Subcutaneous abdominal adipose tissue (tissue), 5 donors: ENCODE data around the gene ARFGEF2.

ENCODE experiments used
- H3K27ac ChIP-seq: one replicate; pipeline ENCODE4 v1.7.0; 2013; ENCODE audit warnings: low read depth, mild to moderate bottlenecking, inconsistent platforms, low read length, moderate library complexity
- H3K27me3 ChIP-seq, 5 donors: one replicate each; pipeline ENCODE4 v1.7.0; 2013; ENCODE audit warnings: low read length in 5 of 5, inconsistent platforms in 1 of 5; ENCODE audit not compliant: control insufficient read depth in 5 of 5, insufficient read depth in 4 of 5
- H3K36me3 ChIP-seq, 5 donors: one replicate each; pipeline ENCODE4 v1.7.0; 2013; ENCODE audit warnings: low read length in 5 of 5; ENCODE audit not compliant: control insufficient read depth in 5 of 5, insufficient read depth in 5 of 5
- H3K4me1 ChIP-seq, 5 donors: one replicate each; pipeline ENCODE4 v1.7.0; 2013; ENCODE audit warnings: low read length in 5 of 5, mild to moderate bottlenecking in 3 of 5, moderate library complexity in 1 of 5; ENCODE audit not compliant: control insufficient read depth in 5 of 5, insufficient read depth in 5 of 5
- H3K4me3 ChIP-seq, 5 donors: one replicate each; pipeline ENCODE4 v1.7.0; 2013; ENCODE audit warnings: low read length in 5 of 5, low read depth in 1 of 5
- H3K9ac ChIP-seq, 5 donors: one replicate each; pipeline ENCODE4 v1.7.0; 2013; ENCODE audit warnings: low read length in 5 of 5, mild to moderate bottlenecking in 4 of 5, moderate library complexity in 3 of 5
- H3K9me3 ChIP-seq, 5 donors: one replicate each; pipeline ENCODE4 v1.7.0; 2013; ENCODE audit warnings: low read length in 5 of 5; ENCODE audit not compliant: control insufficient read depth in 5 of 5
- donor health status: healthy.
- donor health status: healthy.
- donor health status: healthy.
- donor health status: healthy.
- donor health status: healthy.

ARFGEF2 gene

DNA sequence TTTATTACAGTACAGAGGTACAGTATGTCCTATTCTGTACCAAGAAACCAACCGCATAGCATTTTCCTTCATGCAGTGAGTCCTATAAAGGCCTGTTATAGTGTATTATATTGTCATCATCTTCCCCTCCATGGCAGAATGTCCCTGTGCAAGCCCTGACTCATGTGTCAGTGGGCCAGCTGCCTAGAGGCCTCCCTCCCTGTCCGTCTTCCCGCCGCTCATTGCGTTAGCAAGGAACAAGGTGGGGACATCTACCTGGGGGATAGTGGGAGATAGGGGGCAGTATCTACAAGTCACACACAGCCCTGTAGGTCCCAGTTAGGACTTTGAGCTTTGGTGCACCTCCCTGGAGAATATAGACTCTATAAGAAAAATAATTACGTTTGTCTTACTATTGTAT is 27.1 kb downstream of the ARFGEF2 start:
- Histone ChIP-seq H3K4me3 (no peak overlapping the region), H3K4me1 (peaks cover 0 to 8% (median 0%) of the 10 kb centered on the region in 5 donors), H3K27me3 (no peaks in the 10 kb centered on the region), H3K36me3 (peaks cover 26 to 82% (median 70%) of the 10 kb centered on the region in 5 donors), H3K9me3 (no peaks in the 10 kb centered on the region), H3K27ac (no peak overlapping the region), H3K9ac (no peak overlapping the region)

DNA sequence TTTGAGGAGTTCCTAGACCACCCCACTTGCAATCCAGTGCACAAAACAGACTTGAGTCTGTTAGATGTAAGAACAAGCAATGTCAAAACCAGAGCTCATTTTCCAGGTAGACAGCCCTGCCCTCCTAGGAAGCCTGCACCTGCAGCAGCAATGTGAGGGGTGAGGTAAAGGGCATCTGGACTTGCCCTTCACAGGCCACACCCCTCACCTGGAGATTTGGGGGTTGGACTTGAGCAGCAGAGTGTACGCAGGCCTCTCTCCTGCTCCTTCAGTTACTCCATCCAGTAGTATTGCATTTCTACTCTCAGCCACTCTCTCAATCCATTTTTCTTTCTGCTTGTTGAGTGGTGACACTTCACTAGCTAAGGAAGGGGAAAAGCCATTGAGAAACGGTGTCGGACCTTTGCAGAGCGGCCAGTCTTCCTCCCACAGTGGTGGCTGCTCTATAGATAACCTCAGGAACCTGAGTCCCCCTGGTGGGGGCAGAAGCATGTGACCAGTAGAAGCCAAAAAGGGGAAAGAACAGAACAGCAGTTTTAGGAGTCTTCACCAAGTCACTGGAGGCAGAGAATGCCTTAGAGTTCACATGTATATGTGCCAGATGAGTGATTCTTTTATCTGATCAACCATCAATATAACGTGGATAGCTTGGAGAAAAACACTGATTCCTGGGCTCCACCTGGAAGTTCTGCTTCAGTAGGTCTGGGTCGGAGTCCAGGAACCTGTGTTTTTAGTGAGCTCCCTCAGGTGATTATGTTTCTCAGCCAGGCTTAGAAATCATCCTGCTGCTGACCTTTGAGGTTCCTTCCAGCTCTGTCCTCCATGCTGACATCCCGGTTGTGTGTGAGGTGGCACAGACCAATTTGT is 28.0 kb downstream of the ARFGEF2 start:
- H3K9ac ChIP-seq: no peak overlapping the region
- H3K27ac ChIP-seq: no peak overlapping the region
- peaks cover 31 to 82% (median 73%) of the 10 kb centered on the region in 5 donors for H3K36me3 ChIP-seq

DNA sequence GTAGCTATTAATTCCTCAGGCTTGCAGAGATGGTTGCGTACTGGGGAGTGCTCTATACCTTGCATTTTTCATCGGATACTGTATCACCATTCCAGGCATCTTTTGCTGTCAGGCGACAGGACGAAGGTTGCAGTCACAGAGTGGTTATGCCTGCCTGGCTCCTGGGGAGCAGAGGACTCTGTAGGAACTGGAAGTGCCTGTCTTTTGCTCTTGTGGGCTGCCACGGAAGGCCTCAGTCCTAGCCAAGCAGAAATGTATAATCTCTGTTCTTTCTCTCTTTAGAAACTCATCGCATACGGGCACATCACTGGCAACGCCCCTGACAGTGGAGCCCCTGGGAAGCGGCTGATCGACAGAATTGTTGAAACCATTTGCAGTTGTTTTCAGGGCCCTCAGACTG is 29.5 kb downstream of the ARFGEF2 start:
- Histone ChIP-seq H3K27ac (no peak overlapping the region), H3K27me3 (no peaks in the 10 kb centered on the region), H3K9me3 (no peaks in the 10 kb centered on the region), H3K4me3 (no peak overlapping the region), H3K9ac (no peak overlapping the region), H3K36me3 (peaks cover 36 to 83% (median 73%) of the 10 kb centered on the region in 5 donors), H3K4me1 (peaks cover 0 to 5% (median 0%) of the 10 kb centered on the region in 5 donors)

More for the DNA sequence above, 28.0 kb downstream of the ARFGEF2 start:
- Histone ChIP-seq H3K4me1 (peaks cover 0 to 8% (median 0%) of the 10 kb centered on the region in 5 donors), H3K9me3 (no peaks in the 10 kb centered on the region), H3K27me3 (no peaks in the 10 kb centered on the region), H3K4me3 (no peak overlapping the region)

DNA sequence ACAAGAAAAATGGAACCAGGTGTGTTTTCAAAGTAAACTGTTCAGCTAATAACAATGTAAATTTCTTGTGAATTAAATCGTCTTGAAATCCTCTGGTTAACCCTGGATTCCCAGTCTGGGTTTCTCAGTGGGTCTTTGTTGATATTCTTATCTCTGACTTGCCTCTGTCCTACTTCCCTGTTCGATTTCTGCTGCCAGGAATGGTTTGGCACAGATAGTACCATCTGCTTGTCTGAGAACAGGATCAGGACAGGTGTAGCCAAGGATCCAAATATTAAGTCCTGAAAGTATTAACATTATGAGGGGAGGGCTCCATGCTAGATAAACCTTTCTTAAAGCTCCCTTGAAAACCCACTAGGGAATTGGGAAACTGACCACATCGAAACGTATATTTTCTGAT is 30.1 kb downstream of the ARFGEF2 start:
- Histone ChIP-seq H3K4me1 (peaks cover 0 to 5% (median 0%) of the 10 kb centered on the region in 5 donors), H3K36me3 (peaks cover 36 to 85% (median 77%) of the 10 kb centered on the region in 5 donors), H3K27me3 (no peaks in the 10 kb centered on the region), H3K4me3 (no peak overlapping the region), H3K9ac (no peak overlapping the region), H3K9me3 (no peaks in the 10 kb centered on the region), H3K27ac (no peak overlapping the region)

DNA sequence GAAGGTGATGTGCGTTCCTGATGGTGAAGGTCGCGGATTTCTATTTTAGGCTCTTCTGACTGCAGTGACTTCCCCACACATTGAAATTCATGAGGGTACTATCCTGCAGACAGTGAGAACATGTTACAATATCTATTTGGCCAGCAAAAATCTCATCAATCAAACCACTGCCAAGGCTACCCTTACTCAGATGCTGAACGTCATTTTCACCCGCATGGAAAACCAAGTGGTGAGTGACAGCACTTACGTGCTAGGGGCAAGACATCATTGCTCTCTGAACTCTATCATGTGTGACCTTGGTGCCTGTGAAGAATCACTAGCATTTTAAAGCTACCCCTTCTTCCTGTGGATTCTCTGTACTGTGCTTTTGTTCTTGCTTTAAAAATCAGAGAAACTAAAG is 31.1 kb downstream of the ARFGEF2 start:
- Histone ChIP-seq H3K27ac (no peak overlapping the region), H3K4me3 (no peak overlapping the region), H3K9ac (no peak overlapping the region), H3K27me3 (no peaks in the 10 kb centered on the region), H3K9me3 (no peaks in the 10 kb centered on the region), H3K4me1 (peaks cover 0 to 5% (median 0%) of the 10 kb centered on the region in 5 donors), H3K36me3 (peaks cover 45 to 95% (median 86%) of the 10 kb centered on the region in 5 donors)

DNA sequence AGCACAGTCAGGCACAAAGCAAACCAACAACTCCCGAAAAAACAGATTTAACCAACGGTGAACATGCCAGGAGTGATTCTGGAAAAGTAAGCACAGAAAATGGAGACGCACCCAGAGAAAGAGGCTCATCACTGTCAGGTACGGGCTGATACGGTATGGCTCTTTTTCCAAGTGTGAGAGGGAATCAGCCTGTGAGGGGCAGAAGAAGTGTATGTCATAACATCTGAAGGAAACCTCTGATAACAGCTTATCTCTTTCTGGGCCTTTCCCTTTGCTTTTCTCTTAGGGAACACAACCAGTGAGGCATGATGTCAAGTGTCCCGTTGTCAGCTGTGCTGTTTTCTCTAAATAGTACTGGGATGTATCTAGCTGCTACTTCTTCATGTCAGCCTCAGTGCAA is 32.1 kb downstream of the ARFGEF2 start:
- peaks cover 44 to 95% (median 82%) of the 10 kb centered on the region in 5 donors for H3K36me3 ChIP-seq
- no peak overlapping the region for H3K4me3 ChIP-seq
- H3K27me3 ChIP-seq: no peaks in the 10 kb centered on the region
- no peak overlapping the region for H3K9ac ChIP-seq
- H3K27ac ChIP-seq: no peak overlapping the region
- H3K4me1 ChIP-seq: peaks cover 0 to 5% (median 0%) of the 10 kb centered on the region in 5 donors
- no peaks in the 10 kb centered on the region for H3K9me3 ChIP-seq

DNA sequence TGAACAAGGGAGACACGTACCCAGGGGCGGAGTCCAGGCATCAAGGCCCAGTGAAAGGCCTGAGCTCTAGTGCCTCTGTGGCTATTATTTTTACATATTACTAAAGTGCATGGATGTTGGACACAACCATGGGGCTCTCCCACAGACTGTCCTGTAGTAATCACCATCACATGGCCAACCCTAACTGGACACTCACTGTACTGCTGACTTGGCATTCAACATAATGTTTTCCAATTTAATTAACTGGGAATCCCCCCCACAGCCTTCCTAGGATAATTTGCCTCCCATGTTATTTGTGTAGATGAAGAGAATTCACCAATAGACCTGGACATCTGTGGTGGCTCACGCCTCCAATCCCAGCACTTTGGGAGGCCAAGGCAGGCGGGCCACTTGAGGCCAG is 34.5 kb downstream of the ARFGEF2 start:
- Histone ChIP-seq H3K9me3 (no peaks in the 10 kb centered on the region), H3K4me3 (no peak overlapping the region), H3K27me3 (no peaks in the 10 kb centered on the region), H3K36me3 (peaks cover 47 to 89% (median 74%) of the 10 kb centered on the region in 5 donors), H3K4me1 (peaks cover 0 to 5% (median 0%) of the 10 kb centered on the region in 5 donors), H3K9ac (no peak overlapping the region), H3K27ac (no peak overlapping the region)

DNA sequence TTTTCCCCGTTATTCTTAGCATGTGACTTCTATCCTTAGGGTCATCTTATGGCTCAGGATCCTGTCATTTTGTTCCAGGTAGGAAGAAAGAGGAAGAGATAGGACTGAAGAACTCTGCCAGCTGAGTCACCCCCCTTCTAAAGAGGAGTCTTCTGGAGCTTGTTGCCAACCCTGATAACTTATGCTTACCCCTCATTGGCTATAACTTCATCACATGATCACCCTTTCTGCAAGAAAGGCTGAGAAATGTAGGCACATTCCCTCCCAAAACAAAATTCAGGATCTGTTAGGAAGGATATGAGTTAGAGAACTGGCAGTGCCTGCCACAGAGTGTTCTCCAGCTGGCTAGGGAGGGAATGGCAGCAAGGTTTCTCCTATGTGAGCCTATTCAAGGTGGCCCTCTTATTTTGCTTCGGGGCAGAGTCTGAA is 35.6 kb downstream of the ARFGEF2 start:
- Histone ChIP-seq H3K4me3 (no peak overlapping the region), H3K4me1 (peaks cover 0 to 2% (median 0%) of the 10 kb centered on the region in 5 donors), H3K9ac (no peak overlapping the region), H3K27ac (no peak overlapping the region), H3K9me3 (no peaks in the 10 kb centered on the region), H3K36me3 (peaks cover 41 to 80% (median 65%) of the 10 kb centered on the region in 5 donors), H3K27me3 (no peaks in the 10 kb centered on the region)

DNA sequence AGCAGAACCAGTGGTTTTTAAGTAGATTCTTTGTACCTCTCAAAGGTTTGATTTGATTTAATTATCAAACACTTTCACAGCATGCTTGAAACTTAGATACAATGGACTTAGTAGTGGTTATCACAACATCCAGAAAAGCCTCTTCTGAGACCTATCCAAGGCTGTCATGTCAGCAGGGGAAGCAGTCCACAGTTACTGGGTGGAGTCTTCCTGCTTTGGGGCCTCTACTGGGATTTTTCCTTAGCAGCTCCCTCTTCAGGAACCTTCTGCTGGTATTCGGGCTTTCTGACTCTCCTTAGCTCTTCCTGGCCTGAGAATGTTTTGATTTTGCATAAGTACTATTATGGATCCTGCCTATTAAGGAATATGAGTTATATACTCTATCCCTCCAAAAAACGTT is 36.0 kb downstream of the ARFGEF2 start:
- Histone ChIP-seq H3K36me3 (peaks cover 45 to 75% (median 60%) of the 10 kb centered on the region in 5 donors), H3K27ac (no peak overlapping the region), H3K4me3 (no peak overlapping the region)

DNA sequence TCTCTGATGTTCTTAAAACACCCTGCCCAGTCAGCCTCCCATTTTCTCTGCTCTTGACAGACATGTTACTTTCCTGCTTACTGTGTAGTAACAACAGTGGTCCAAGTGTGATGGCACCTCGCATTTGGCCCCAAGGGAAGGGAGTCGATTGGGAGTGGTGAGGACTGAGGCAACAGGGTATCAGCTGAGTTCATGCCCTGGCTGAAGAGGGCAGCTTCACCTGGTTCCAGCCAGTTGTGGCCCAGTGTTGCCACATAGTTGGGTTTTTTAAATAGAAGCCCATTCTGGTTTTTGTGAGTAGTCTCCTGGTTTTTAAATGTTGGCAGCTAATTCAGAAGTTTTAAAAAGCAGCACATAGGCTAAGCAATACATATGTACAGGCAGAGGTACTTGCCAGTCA is 37.2 kb downstream of the ARFGEF2 start:
- Histone ChIP-seq H3K4me1 (peaks cover 0 to 2% (median 0%) of the 10 kb centered on the region in 5 donors), H3K4me3 (no peak overlapping the region), H3K27ac (no peak overlapping the region), H3K36me3 (peaks cover 41 to 68% (median 56%) of the 10 kb centered on the region in 5 donors), H3K27me3 (no peaks in the 10 kb centered on the region), H3K9me3 (no peaks in the 10 kb centered on the region), H3K9ac (no peak overlapping the region)

More for the DNA sequence above, 36.0 kb downstream of the ARFGEF2 start:
- no peak overlapping the region for H3K9ac ChIP-seq
- no peaks in the 10 kb centered on the region for H3K9me3 ChIP-seq
- no peaks in the 10 kb centered on the region for H3K27me3 ChIP-seq
- peaks cover 0 to 2% (median 0%) of the 10 kb centered on the region in 5 donors for H3K4me1 ChIP-seq
